Suprapubic skin (tissue), 4 donors: Measurements from ENCODE around the gene NEU3. TPM values are rescaled to one million over a fixed set of nuclear protein-coding genes. Genes with fewer than 3 reads are reported as not detected.

ENCODE experiments used
- DNase-seq, 2 donors: peaks; one replicate each; pipeline ENCODE4 v3.0.0-alpha.2; 2019; ENCODE audit warnings: low spot score in 2 of 2
- H3K27ac ChIP-seq: fragments of 200-600 bp; sonication (generic); one replicate; pipeline ENCODE4 v1.5.1; 2019
- H3K27me3 ChIP-seq: fragments of 200-600 bp; sonication (generic); one replicate; pipeline ENCODE4 v1.5.1; 2019
- H3K36me3 ChIP-seq: fragments of 200-600 bp; sonication (generic); one replicate; pipeline ENCODE4 v1.5.1; 2019
- H3K4me1 ChIP-seq: fragments of 200-600 bp; sonication (generic); one replicate; pipeline ENCODE4 v1.5.1; 2019
- H3K4me3 ChIP-seq: fragments of 200-600 bp; sonication (generic); one replicate; pipeline ENCODE4 v1.5.1; 2019; ENCODE audit warnings: mild to moderate bottlenecking
- H3K9me3 ChIP-seq: fragments of 200-600 bp; sonication (generic); one replicate; pipeline ENCODE4 v1.5.1; 2019
- CTCF ChIP-seq, 2 donors: fragments of 200-600 bp in 1 of 2; fragments of 450-650 bp in 1 of 2; sonication (generic) in 1 of 2; IDR thresholded peaks; one replicate each; pipeline ENCODE4 v1.5.1; 2016 to 2019; ENCODE audit warnings: antibody characterized with exemption in 2 of 2, mild to moderate bottlenecking in 1 of 2, moderate library complexity in 1 of 2
- EP300 ChIP-seq: sonication (generic); formaldehyde crosslinking; IDR thresholded peaks from one replicate; pipeline ENCODE4 v1.6.1; 2017; ENCODE audit warnings: antibody characterized with exemption
- POLR2A ChIP-seq, 2 donors: fragments of 450-650 bp; IDR thresholded peaks; one replicate each; pipeline ENCODE4 v1.6.1; 2017; ENCODE audit warnings: antibody characterized with exemption in 2 of 2, mild to moderate bottlenecking in 2 of 2, moderate library complexity in 2 of 2
- POLR2AphosphoS5 ChIP-seq, 3 donors: sonication (generic); formaldehyde crosslinking; IDR thresholded peaks; one replicate each; pipeline ENCODE4 v1.6.1; 2017; ENCODE audit warnings: antibody characterized with exemption in 3 of 3
- WGBS: methylation state at CpG from one replicate; pipeline ENCODE4 v1.1.5; 2018; 5-methylcytosine and 5-hydroxymethylcytosine counted together
- total RNA-seq, 4 donors: library from RNA; depleted of rRNA; stranded (reverse); fragments of >200 nt; gene quantifications; one replicate each; pipeline ENCODE4 v1.1.0, GENCODE V29; 2016

NEU3 gene
- total RNA-seq, 4 donors from 2014 or later = 8.0 to 19.4 (median 12.6) TPM

DNA sequence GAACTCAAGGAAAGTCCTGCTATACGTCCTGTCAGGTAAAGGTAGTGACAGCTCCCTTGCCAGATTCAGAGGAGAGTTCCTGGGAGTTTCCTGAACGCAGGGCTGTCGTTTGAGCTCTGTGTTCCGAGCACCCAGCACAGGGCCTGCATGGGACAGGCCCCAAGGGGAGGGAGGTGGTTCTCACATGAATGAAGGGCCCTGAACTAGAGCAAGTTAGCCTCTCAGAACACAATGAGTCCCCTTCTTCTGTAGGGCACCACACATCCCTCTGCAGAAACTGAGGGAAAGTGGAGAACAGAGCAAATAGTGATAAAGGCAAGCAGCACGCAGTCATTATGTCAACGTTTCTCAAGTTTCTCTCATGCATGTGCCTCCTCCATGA is 35.3 kb downstream of the NEU3 start:
- no peaks in the 10 kb centered on the region for H3K9me3 ChIP-seq
- H3K27me3 ChIP-seq = no peaks in the 10 kb centered on the region
- no peak overlapping the region for H3K27ac ChIP-seq
- DNase-seq = no peak
- no peaks in the 10 kb centered on the region for H3K4me1 ChIP-seq
- 82% methylated on average over 6 of the region's 6 CpGs for WGBS
- TF ChIP-seq POLR2A (IDR thresholded peaks at IDR 0.05) (no peak), POLR2AphosphoS5 (IDR thresholded peaks at IDR 0.05) (no peak), CTCF (IDR thresholded peaks at IDR 0.05) (no peak), EP300 (no peak)
- H3K4me3 ChIP-seq = no peak overlapping the region
- H3K36me3 ChIP-seq = no peaks in the 10 kb centered on the region

DNA sequence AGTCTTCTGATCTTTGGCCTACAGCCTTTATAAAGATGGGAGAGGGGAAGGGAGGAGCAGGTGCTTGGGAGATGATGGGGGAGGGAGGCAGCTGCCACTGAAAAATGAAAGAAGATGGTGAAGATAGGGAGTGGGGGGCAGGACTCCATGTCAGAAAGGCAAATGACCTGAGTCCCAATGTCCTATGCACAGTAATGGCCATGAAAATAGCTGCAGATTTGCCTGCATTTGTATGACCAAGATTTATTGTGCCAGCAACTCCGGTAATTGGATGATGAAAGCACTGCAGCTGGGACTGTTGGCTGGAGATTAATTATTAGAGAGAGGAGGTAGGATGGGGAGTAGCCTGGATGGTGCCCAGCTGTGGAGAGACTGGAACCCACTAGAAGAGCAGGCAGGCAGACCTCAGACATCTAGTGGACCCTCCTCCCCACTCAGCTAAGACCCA is 36.1 kb downstream of the NEU3 start:
- TF ChIP-seq POLR2AphosphoS5 (IDR thresholded peaks at IDR 0.05) (no peak), CTCF (IDR thresholded peaks at IDR 0.05) (no peak), EP300 (no peak), POLR2A (IDR thresholded peaks at IDR 0.05) (no peak)
- DNase-seq = no peak
- Histone ChIP-seq H3K4me1 (no peaks in the 10 kb centered on the region), H3K27me3 (no peaks in the 10 kb centered on the region), H3K27ac (no peak overlapping the region), H3K9me3 (no peaks in the 10 kb centered on the region), H3K36me3 (no peaks in the 10 kb centered on the region), H3K4me3 (no peak overlapping the region)
- 63% methylated on average over 1 of the region's 1 CpG for WGBS

DNA sequence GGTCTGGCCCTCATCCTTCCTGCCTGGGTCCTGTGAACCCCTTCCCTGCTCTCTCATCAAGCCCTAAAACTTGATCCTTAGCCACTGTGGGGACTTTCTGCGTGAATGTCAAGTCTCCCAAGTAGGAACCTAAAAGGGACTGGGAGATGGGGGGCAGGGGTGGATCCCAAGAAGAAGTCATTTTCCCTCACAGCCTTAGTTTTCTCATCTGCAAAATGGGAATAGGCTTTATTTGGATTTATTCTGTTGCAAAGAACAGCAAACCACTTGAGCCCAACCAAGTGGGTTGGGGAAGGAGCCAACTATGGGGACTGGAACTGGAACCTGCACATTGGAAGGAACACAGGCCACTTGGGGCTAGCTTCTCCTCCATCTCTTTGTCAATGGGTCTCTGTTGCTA is 36.8 kb downstream of the NEU3 start:
- H3K4me3 ChIP-seq = no peak overlapping the region
- TF ChIP-seq POLR2A (IDR thresholded peaks at IDR 0.05) = no peak
- no peak for TF ChIP-seq CTCF (IDR thresholded peaks at IDR 0.05)
- TF ChIP-seq EP300 = no peak
- TF ChIP-seq POLR2AphosphoS5 (IDR thresholded peaks at IDR 0.05) = no peak
- 100% methylated on average over 1 of the region's 1 CpG for WGBS
- no peaks in the 10 kb centered on the region for H3K36me3 ChIP-seq
- no peaks in the 10 kb centered on the region for H3K9me3 ChIP-seq
- no peaks in the 10 kb centered on the region for H3K27me3 ChIP-seq
- no peaks in the 10 kb centered on the region for H3K4me1 ChIP-seq
- no peak overlapping the region for H3K27ac ChIP-seq
- no peak for DNase-seq

DNA sequence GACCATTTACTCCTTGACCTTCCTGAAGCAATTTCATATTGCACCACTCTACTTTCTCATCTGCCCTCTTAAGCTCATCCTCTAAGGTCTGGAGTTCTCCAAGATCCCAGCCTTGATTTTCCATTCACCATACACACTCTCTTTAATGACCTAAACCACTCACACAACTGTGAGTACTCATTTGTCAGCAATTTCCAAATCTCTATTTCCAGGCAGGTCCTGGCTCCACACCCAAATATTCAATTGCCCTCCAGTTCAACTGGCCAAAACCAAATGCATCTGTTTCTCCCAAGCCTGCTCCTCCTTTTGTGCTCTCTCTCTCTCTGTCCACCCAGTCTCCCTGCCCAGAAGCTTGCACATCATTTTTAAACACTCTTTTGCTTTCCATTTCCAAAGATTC is 39.6 kb downstream of the NEU3 start:
- Histone ChIP-seq H3K4me3 (no peak overlapping the region), H3K9me3 (no peaks in the 10 kb centered on the region), H3K27me3 (no peaks in the 10 kb centered on the region), H3K27ac (no peak overlapping the region), H3K36me3 (no peaks in the 10 kb centered on the region), H3K4me1 (no peaks in the 10 kb centered on the region)
- TF ChIP-seq EP300 (no peak), POLR2AphosphoS5 (IDR thresholded peaks at IDR 0.05) (no peak), CTCF (IDR thresholded peaks at IDR 0.05) (no peak), POLR2A (IDR thresholded peaks at IDR 0.05) (no peak)
- DNase-seq = no peak

- 42% methylated on average over 2 of the region's 2 CpGs for WGBS
Measured at GRCh38 chr11:75028724-75029123, 40.0 kb downstream of the NEU3 start.

More at GRCh38 chr11:75028724-75029123, 40.0 kb downstream of the NEU3 start:
- no peaks in the 10 kb centered on the region for H3K4me1 ChIP-seq
- no peaks in the 10 kb centered on the region for H3K36me3 ChIP-seq
- no peak overlapping the region for H3K27ac ChIP-seq
- no peak for DNase-seq
- H3K4me3 ChIP-seq = no peak overlapping the region
- no peaks in the 10 kb centered on the region for H3K27me3 ChIP-seq
- no peak for TF ChIP-seq EP300
- no peak for TF ChIP-seq POLR2AphosphoS5 (IDR thresholded peaks at IDR 0.05)
- TF ChIP-seq POLR2A (IDR thresholded peaks at IDR 0.05) = no peak
- no peak for TF ChIP-seq CTCF (IDR thresholded peaks at IDR 0.05)
- H3K9me3 ChIP-seq = no peaks in the 10 kb centered on the region
